Dermis microvascular lymphatic vessel endothelial cell (primary cell): ENCODE measurements around the gene CALHM2. TPM values are rescaled to one million over a fixed set of nuclear protein-coding genes. Genes with fewer than 3 reads are reported as not detected.
"Not testable (repeated sequence)": the region's sequence is repeated elsewhere in the genome, so short reads cannot be mapped to it uniquely, and the experiment has no call there.

Experiments
- DNase-seq, 2 donors: peaks; one replicate each; pipeline versions ENCODE4 v3.0.0 to v3.0.0-alpha.2; 2010; ENCODE audit warnings: low read depth in 2 of 2
- total RNA-seq: library from RNA; depleted of rRNA; stranded (reverse); fragments of >200 nt; gene quantifications from 2 replicates; pipeline ENCODE4 v1.2.1, GENCODE V29; 2014

The CALHM2 gene, protein sequence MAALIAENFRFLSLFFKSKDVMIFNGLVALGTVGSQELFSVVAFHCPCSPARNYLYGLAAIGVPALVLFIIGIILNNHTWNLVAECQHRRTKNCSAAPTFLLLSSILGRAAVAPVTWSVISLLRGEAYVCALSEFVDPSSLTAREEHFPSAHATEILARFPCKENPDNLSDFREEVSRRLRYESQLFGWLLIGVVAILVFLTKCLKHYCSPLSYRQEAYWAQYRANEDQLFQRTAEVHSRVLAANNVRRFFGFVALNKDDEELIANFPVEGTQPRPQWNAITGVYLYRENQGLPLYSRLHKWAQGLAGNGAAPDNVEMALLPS
- 16.0 and 16.2 TPM in 2 replicates for total RNA-seq

DNA sequence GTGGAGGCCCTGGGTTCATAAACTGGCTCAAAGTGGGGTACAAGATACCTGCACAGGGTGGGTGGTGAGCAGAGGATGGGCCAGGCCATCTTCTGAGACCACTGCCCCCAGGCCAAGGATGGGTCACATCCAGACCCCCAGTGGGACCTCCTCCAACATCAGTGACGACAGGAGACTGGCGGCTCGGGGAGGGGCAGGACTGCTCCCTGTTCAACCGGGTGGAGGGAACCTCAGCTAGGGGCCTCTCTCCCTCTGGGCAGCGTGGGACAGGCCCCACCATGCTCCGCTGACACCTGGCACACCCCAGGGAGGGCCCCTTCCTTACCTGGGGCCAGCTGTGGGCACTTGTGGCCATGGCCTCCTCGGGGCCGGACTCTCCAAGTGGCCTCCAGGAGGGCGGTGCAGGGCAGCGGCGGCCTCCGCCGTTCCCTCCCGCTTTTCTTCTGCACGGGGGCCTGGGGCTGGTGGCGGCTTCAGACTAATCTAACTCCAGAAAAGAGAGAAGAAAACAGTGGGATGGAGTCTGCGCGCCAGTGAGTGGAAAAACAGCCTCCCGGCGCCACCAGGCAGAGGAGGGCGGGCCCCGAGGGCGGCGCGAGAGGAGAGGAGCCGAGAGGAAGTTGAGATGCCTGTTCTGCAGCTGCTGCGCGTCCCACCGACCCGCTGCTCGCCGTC lies at the start of gene CALHM2:
TSS of gene CALHM2 (minus strand) at position 540 of the 675 bp plus-strand sequence. CDS start 2,429 bp downstream, outside the sequence.
- DNase-seq, result peak in 1 of 2 donors; percentile 52

DNA sequence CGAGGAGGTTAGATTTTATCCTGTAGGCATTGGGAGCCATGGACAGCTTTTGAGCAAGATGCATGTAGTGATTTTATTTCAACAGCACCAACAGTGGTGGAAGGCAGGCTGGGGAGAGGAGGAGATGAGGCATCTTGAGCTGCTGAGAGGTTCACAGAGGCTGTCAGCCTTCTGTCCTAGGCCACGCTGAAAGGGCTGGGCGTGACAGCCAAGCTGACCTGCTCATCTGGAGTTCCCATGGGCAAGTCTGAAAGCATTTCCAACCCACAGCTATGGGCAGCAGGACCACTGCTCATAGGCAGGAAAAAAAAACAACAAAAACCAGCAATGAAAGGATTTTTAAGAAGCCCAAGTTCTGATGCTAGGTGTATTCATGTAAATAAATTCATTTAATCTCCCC lies 49.0 kb upstream of the CALHM2 start:
- no peak for DNase-seq

DNA sequence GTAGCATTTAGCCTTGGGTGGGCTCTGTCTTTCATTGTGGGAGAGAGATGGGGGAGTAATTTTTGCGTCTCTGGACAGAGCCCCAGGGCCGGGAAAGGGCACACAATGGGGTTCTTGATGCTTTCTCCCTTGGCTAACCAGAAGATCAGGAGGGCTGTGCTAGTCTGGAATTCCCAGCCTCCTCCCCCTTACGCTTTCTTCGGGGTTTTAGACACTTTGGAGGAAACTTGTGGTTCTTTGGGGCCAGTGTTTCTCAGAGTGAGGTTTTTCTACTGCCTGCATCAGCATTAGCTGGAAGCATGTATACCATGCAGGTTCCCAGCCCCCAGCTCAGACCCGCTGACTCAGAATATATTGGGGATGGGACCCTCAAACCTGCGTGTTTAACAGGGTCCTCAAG lies 48.3 kb upstream of the CALHM2 start:
- no peak for DNase-seq

DNA sequence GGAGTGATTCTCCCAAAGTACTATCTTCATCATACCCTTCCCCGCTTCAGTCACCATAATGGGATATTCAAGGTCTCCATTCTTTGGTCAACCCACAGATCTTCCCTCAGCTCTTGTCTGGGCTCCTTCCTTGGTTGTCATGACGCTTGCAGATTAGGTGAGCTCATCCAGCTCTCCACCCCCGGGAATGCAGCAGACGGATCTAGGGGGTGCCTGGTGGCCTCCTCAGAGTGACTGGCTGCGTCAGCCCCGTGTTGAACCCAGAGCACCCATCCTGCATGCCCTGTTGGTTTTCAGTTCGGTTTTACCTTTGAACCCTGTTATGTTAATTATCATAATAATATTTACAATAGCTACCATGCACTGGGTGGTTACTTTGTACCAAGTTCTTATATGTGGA lies 47.7 kb upstream of the CALHM2 start:
- DNase-seq, result no peak

DNA sequence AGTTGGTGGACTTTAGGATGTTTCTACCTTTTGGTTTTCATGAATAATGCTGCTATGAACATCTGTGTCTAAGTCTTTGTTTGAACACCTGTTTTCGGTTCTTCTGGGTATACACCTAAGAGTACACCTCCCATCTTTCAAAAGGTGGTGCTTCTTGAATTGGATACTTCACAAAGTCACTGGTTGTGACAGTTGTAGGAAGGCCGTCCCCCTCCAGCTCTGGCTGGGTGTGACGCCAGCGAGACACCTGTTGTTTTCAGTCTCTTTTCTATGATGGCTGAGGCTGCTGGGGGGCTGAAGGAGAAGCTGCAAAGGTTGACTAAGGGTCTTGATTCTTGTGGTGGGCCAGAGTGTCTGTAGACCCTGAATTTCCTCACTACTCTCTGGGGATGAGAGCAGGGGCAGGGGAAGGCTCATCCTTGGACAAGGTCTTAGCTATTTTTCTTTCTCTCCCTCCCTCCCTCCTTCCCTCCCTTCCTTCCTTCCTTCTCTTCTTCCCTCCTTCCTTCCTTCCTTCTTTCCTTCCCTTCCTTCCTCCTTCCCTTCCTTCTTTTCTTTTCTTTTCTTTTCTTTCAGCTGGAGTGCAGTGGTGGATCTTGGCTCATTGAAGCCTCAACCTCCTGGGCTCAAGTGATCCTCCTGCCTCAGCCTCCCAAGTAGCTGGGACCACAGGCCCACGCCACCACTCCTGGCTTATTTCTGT lies 46.9 kb upstream of the CALHM2 start:
- DNase-seq, result no peak

DNA sequence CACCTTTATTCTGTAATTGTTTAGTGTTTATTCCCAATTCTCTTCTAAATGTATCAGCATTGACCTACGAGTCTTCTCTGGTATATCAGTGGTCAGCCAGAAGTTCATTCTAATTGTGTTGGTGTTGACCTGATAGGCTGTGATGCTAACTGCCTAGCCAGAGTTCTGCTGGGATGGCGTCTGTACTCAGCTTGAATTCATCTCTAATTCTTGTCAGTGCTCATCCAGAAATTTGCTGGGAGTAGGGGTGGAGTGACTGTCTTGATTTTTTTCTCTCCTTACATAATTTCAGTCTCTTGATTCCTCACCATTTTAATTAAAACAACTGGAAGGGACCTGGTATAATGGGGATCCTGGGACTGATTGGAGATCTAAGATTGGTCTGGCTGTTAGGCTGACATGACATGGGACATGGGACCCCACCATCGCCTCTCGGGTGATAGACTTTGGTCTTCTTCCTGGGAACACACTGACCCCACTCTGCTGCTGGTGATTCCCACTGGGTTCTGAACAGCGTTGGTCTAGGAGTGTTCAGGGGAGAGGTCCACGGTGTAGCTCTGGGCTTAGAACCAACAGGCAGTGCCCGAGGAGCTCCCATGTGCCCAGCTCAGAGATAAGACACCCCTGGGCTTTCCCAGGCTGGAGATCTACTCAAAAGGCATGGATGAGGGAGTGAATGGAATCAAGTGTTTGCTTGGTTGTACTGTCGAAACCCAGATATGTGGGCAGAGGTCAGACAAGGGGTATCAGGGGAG lies 45.2 kb upstream of the CALHM2 start:
- DNase-seq, result no peak

DNA sequence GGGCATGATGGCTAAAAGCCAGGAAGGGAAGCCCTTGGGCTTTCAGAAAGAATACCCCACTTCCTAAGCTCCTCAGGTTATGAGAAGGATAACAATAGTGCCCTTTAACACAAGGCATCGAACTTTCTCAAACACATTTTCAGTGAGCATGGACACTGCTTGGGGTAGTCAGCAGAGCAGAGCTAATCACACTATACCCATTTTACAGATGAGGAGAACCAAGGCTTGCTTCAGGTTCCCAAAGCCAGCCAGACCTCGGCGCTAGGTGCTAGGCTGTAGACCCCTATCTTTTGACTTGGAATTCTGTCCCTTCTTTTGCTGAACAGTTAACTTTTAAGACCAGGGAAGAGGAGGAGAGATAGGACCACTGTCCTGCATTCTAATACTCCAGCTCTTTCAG lies 43.2 kb upstream of the CALHM2 start:
- no peak for DNase-seq

DNA sequence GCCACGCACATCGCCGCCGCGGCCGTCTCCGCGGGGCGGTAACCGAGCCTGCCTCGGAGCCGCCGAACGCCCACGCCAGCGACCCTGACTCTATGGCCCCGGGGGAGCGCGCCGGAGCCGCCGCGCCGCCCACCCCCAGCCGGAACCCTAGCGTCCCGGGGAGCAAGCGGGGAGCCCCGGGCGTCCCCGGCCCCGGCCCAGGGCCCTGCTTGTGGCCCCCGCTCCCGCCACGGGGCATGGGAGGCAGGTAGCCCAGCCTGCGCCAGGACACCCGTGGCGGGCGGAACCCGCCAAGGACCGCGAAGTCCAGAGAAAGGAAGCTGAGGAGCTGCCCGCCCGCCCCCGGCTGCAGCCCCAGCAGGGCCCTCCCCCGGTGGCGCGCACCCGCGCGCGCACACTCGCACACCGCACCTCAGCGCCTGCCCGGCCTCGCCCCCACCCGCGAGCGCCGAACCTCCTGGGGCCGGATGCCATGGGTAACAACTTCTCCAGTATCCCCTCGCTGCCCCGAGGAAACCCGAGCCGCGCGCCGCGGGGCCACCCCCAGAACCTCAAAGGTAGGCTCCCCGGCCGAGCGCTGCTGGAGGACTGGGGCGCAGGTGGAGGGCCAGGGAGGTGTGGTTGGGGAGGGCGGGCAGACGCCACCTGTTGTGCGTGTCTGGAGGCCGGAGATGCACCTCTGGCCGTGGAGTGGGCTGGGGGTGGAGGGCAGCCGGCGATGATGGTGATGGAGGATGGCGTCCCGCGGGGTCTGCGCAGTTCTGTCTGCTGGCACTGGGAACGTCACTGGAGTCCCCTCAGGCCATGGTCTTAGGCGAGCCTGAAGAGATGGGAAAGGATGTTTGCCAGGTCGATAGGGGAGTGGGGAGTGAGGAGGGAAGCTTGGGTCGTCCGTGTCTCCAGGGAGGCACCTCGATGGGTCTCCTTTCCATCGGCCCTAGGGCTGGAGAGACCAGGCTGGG lies 42.0 kb upstream of the CALHM2 start:
- no peak for DNase-seq

DNA sequence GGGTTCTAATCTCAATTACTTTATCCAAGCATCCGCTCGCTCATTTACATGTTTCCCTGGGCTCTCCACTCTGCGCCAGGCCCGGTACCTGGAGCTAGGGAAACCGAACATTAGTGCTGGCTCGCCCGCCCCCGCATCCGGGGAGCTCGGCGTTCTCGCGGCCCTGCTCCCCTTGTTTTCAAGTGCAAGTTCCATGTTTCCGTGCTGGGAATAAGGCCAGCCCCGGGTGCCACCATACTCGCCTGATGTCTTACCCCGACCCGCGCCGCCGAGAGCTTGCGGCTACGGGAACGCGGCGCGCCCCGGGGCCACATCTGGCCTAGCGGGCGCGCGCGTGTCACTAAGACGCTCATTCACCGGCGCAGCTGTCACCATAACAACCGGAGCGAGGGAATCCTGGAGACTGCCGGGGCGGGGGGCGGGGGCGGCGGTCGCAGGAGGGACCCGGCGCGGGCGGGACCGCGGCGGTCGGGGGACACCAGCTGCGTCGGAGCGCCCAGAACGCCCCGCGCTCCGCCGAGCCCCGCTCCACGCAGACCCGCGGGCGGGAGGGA lies 41.3 kb upstream of the CALHM2 start, which contains the start of gene NEURL1:
TSS of gene NEURL1 (plus strand) at position 344 of the 554 bp plus-strand sequence. CDS start 683 bp downstream, outside the sequence.
- DNase-seq, result no peak

DNA sequence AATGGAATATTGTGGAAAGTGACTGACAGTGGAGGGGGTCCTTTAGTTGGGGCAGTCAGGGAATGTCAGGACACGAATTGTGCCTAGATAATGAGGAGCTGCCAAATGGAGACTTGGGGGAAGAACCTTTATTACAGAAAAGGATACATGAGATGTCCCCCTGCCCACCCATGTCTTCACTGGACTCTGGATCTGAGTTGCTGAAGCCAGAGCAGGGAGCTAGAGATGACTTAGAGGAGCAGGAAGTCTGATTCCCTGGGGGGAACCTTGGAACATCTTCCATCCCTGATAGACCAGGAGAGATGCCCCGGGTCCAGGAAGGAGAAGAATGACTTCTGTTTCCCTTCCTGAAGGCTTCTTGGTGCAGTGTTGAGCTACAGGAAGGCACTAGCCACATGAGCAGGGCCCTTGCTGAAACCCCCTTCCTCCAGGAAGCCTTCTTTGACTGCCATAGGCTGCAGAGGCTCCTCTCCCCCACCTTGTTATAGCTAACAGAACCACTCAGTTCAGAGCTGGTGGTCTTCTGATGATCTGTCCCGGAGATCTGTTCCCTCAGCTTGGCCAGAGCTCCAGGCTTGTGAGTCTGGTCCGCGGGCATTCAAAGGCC lies 40.6 kb upstream of the CALHM2 start:
- no peak for DNase-seq

DNA sequence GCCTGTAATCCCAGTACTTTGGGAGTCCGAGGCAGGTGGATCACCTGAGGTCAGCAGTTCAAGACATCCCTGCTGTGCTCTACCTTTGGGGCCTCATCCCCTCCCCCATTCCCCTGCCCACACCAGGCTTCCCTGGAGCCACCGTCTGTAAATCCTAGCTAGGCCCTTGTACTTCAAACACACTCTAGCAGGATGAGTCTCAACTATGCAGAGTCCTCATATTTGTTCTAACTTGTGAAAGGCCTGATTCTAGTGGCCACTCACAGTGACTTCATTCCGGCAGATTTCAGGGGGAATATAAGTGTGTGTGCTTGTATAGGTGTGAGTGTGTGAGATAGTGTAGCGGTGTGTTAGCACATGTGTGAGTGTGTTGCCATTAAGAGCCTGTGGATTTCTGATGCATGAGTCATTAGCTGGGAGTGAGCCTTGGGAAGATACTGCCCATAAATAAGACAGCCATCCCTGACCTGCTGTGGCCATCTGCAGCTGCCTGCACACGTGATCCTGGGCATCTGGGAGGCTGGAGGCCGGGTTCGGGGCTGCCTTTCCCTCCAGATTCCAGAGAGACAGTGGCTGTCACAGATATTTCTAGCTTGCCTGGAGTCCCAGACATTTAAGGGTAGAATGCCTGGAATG lies 39.7 kb upstream of the CALHM2 start:
- peak in 1 of 2 donors; percentile 63 for DNase-seq

DNA sequence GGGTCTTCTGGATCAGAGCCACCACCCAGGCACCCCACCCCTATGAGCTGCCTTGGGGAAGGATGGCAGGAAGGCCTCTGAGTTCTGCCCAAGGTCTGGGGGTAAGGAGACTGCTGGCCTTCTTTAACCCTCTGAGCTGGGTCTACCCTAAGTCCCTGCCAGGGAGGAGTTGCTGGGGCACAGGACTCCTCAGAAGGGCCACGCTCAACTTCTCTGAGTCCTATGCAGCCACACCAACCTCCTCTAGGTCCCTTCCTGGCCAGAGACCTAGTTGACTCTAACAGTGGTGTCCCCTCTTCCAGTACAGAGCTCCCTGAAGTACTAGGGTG lies 38.8 kb upstream of the CALHM2 start:
- DNase-seq, result no peak

DNA sequence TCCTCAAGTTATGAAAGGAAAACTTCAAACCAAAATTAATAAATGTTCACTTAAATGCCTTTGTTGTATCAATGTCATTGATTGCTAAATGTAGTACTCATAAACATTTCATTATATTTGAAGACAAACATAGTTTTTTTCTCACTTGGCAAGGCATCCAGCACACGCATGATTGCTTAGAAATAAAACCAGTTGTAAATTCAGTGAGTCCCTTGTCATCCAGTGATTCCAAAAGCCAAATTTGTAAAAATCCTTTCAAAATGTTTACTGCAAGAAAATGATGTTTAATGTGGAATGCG lies 35.2 kb upstream of the CALHM2 start:
- no peak for DNase-seq

DNA sequence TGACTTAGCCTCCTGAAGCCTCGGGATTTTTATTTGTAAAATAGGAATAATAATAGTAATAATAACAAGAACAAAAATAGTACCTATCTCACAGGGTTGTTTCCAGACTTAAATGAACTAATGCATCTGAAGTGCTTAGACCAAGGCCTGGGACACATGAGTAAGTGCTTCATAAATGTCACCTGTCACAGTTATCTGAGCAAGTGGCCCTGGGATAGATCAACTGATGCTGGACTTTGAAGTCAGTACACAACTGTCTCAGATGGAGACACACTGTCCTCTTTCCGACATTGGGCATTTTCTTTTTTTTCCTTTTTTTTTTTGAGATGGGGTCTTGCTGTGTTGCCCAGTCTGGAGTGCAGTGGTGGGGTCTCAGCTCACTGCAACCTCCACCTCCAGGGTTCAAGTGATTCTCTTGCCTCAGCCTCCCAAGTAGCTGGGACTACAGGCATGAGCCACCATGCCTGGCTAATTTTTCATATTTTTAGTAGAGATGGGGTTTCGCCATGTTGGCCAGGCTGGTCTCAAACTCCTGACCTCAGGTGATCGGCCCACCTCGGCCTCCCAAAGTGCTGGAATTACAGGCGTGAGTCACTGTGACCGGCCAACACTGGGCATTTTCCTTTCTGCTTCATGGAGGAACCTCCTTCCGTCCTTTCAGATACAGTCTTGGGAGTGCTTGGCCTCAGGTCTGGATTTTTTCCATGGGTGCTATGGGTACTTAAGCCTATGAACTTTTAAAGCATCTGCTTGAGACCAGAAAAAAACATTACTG lies 34.7 kb upstream of the CALHM2 start:
- DNase-seq, result not testable (repeated sequence)

DNA sequence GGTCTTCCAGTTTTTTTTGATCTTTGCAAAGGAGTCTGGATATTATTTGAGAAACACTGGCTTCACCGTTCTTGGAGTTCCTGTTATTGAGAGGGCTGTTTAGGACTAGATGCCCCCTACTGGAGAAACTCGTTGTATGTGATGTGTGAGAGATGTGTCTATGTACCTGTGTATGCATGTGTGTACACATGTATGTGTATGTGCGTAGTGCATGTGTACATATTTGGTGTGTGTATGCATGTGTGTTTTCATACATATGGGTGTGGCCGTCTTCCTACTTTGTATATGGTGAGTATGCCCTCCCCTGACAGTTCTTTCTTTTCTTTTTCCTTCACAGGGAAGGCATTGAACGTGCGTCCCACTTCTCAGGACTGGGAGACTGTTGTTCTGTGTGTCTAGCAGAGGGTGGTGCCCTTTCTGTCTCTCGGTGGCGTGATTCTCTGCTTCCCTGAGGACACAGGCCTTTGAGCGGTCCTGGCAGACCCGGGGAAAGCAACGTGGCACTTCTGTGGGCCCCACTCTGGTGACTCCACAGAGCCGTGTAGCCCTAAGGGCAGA lies 29.9 kb upstream of the CALHM2 start:
- peak; percentile 72 to 84 for DNase-seq

DNA sequence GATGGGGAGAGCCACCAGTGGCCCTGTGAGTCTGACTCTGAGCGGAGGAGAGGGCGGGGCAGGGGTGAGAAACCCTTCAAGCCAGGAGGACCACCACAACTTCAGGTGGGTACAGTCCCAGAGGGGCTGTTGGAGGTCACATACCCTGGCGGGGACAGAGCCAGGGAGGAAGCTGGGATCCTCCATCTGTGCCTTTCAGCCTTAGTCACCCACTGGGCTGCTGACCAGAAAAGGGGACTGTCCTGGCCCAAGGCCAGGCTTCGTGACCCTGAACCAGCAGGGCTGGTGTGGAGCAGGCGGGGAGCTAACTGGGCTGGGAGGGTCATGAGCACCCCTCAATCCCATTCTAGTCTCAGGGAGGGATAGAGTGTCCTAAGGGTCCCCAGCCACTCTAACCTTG lies 28.4 kb upstream of the CALHM2 start:
- peak; percentile 9 to 39 for DNase-seq

DNA sequence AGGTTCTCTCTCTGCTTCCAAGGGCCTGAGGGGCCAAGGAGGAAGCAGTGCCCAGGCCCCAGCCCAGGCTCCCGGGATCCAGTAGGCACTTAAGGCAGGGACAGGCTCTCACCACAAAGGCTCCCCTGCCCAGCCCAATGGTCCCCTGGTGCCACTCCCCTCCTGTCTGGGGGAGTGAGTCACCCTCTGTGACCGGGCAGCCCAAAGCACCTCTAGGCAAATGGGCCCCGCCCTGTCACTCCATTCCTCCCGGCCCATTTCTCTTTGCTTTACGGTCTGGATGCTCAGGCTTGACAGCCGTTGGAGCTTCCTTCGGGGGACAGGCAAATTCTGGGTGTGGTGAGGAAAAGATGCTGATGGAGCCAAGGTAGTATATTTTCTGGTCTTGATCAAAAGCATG lies 27.0 kb upstream of the CALHM2 start, which contains the start of gene CALHM3:
TSS of gene CALHM3 (minus strand) at position 106 of the 400 bp plus-strand sequence. CDS start 208 bp downstream, outside the sequence.
- DNase-seq, result no peak

DNA sequence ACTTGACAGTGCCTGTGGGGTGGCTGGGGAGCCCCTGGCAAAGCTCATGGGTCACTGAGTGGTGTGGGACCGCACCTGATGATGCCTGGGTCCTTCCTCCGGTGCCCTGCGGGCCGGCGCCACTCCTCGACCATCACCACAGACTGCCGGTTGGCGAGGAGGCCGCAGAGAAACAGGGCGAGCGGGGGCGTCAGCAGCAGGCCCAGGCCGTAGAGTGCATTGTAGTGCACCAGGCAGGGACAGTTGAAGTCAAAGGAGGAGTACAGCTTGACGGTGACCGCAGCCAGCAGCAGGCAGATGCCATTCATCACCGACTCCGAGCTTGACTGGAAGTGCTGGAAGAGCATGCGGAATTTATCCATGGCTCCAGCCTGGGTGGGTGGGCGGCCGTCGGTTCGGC lies 26.5 kb upstream of the CALHM2 start:
- DNase-seq, result no peak
